Measurements from ENCODE around the gene WNK1.
"Not testable (repeated sequence)": the region's sequence is repeated elsewhere in the genome, so short reads cannot be mapped to it uniquely, and the experiment has no call there.

DNA sequence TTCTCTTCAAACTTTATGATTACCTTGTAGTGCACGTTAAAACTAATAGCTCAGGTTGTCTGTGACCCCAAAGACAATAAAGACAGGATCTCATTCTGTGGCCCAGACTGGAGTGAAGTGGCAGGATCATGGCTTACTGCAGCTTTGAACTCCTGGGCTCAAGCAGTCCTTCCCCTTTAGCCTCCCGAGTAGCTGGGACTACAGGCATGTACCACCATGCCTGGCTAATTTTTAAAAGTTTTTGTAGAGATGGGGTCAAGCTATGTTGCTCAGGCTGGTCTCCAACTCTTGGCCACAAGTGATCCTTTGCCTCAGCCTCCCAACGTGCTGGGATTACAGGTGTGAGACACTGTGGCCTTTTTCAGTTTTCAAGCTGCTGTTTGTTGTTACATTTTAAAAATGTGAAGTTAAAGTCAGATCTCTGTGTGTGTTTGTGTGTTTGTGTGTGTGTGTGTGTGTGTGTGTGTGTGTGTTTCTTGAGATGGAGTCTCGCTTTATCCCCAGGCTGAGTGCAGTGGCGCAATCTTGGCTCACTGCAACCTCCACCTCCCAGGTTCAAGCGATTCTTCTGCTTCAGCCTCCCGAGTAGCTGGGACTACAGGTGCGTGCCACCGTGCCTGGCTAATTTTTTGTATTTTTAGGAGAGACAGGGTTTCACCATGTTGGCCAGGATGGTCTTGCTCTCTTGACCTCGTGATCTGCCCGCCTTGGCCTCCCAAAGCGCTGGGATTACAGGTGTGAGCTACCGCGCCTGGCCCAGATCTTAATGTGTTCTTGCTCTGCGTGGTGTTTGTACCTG lies 23.8 kb downstream of the WNK1 start:
- not testable (repeated sequence) for TF ChIP-seq CHD2 (IDR thresholded peaks at IDR 0.05; ENCODE audit: low read length, partially characterized antibody); POLR2AphosphoS2 (conservative IDR thresholded peaks at IDR 0.05; ENCODE audit: low read length)

Measured in A549 (cell line).